H9 (cell line): ENCODE measurements around the gene HOXA1. TPM values are rescaled to one million over a fixed set of nuclear protein-coding genes. Genes with fewer than 3 reads are reported as not detected.
A peak's percentile ranks its signal among the peaks of the same experiment; 100 is the strongest.

Experiments
- DNase-seq: peaks from one replicate; pipeline ENCODE4 v3.0.0-alpha.2; 2017
- H2AFZ ChIP-seq: one replicate; pipeline ENCODE4 v1.6.1; 2013; ENCODE audit warnings: mild to moderate bottlenecking, low read length, control low read depth, moderate library complexity
- H2AK5ac ChIP-seq: 2 replicates; pipeline ENCODE4 v1.6.1; 2013; ENCODE audit warnings: low read length, control low read depth, mixed read lengths; ENCODE audit not compliant: insufficient read length
- H2BK120ac ChIP-seq: one replicate; pipeline ENCODE4 v1.6.1; 2013; ENCODE audit warnings: low read depth, mild to moderate bottlenecking, low read length, control low read depth, inconsistent platforms; ENCODE audit not compliant: poor library complexity, severe bottlenecking
- H2BK12ac ChIP-seq: 2 replicates; pipeline ENCODE4 v1.6.1; 2013; ENCODE audit warnings: low read length, control low read depth, mixed read lengths, low read depth; ENCODE audit not compliant: insufficient read length
- H2BK15ac ChIP-seq: 2 replicates; pipeline ENCODE4 v1.6.1; 2013; ENCODE audit warnings: low read depth, low read length, control low read depth
- H2BK20ac ChIP-seq: one replicate; pipeline ENCODE4 v1.6.1; 2013; ENCODE audit warnings: low read depth, mild to moderate bottlenecking, low read length, control low read depth, inconsistent platforms; ENCODE audit not compliant: poor library complexity, severe bottlenecking
- H2BK5ac ChIP-seq: 2 replicates; pipeline ENCODE4 v1.6.1; 2013; ENCODE audit warnings: low read length, control low read depth, mixed read lengths; ENCODE audit not compliant: insufficient read length
- H3K14ac ChIP-seq: 2 replicates; pipeline ENCODE4 v1.6.1; 2013; ENCODE audit warnings: low read length, control low read depth; ENCODE audit not compliant: insufficient read depth
- H3K18ac ChIP-seq: 2 replicates; pipeline ENCODE4 v1.6.1; 2013; ENCODE audit warnings: low read depth, mild to moderate bottlenecking, mixed read lengths, low read length, control low read depth; ENCODE audit not compliant: insufficient read length
- H3K23ac ChIP-seq: 2 replicates; pipeline ENCODE4 v1.6.1; 2013; ENCODE audit warnings: low read length, control low read depth, mixed read lengths, low read depth; ENCODE audit not compliant: insufficient read length
- H3K23me2 ChIP-seq: 2 replicates; pipeline ENCODE4 v1.6.1; 2013; ENCODE audit warnings: low read depth, mild to moderate bottlenecking, mixed read lengths, low read length, control low read depth; ENCODE audit not compliant: insufficient read length, poor library complexity, severe bottlenecking
- H3K27ac ChIP-seq: 2 replicates; pipeline ENCODE4 v1.5.1; 2013; ENCODE audit warnings: low read length, control low read depth, mixed read lengths, low read depth; ENCODE audit not compliant: insufficient read length
- H3K27me3 ChIP-seq: 2 replicates; pipeline ENCODE4 v1.6.1; 2013; ENCODE audit warnings: low read length, control low read depth, inconsistent platforms; ENCODE audit not compliant: insufficient read depth
- H3K4ac ChIP-seq: 2 replicates; pipeline ENCODE4 v1.6.1; 2013; ENCODE audit warnings: low read depth, mild to moderate bottlenecking, control low read depth, inconsistent platforms, low read length, moderate library complexity
- H3K4me1 ChIP-seq: 2 replicates; pipeline ENCODE4 v1.6.1; 2013; ENCODE audit warnings: low read length, control low read depth, inconsistent platforms; ENCODE audit not compliant: insufficient read depth
- H3K4me2 ChIP-seq: 2 replicates; pipeline ENCODE4 v1.6.1; 2013; ENCODE audit warnings: low read length, control low read depth, mixed read lengths; ENCODE audit not compliant: insufficient read length, insufficient read depth
- H3K56ac ChIP-seq: 2 replicates; pipeline ENCODE4 v1.6.1; 2013; ENCODE audit warnings: low read depth, mild to moderate bottlenecking, mixed read lengths, low read length, control low read depth; ENCODE audit not compliant: insufficient read length
- H3K79me1 ChIP-seq: 2 replicates; pipeline ENCODE4 v1.6.1; 2013; ENCODE audit warnings: low read depth, mild to moderate bottlenecking, moderate library complexity, low read length, control low read depth, inconsistent platforms; ENCODE audit not compliant: insufficient read depth, poor library complexity, severe bottlenecking
- H3K79me2 ChIP-seq: 2 replicates; pipeline ENCODE4 v1.6.1; 2013; ENCODE audit warnings: low read length, control low read depth, inconsistent platforms; ENCODE audit not compliant: insufficient read depth
- H3K9ac ChIP-seq: 2 replicates; pipeline ENCODE4 v1.6.1; 2013; ENCODE audit warnings: low read length, control low read depth, mixed read lengths; ENCODE audit not compliant: insufficient read length; ENCODE audit errors: extremely low read depth
- H3K9me3 ChIP-seq: one replicate; pipeline ENCODE4 v1.6.1; 2013; ENCODE audit warnings: low read depth, low read length, inconsistent platforms; ENCODE audit not compliant: control insufficient read depth
- H3T11ph ChIP-seq: one replicate; pipeline ENCODE4 v1.6.1; 2013; ENCODE audit warnings: mild to moderate bottlenecking, low read length, control low read depth, inconsistent platforms
- H4K20me1 ChIP-seq: one replicate; pipeline ENCODE4 v1.6.1; 2013; ENCODE audit not compliant: control insufficient read depth, insufficient read length, insufficient read depth
- H4K5ac ChIP-seq: 2 replicates; pipeline ENCODE4 v1.6.1; 2013; ENCODE audit warnings: low read depth, mild to moderate bottlenecking, mixed read lengths, low read length, control low read depth; ENCODE audit not compliant: insufficient read length
- H4K8ac ChIP-seq: replicated peaks from 2 replicates; pipeline ENCODE4 v1.6.1; 2013; ENCODE audit warnings: low read length, control low read depth, mixed read lengths, low read depth; ENCODE audit not compliant: insufficient read length
- H4K91ac ChIP-seq: 2 replicates; pipeline ENCODE4 v1.6.1; 2013; ENCODE audit warnings: low read depth, mild to moderate bottlenecking, moderate library complexity, mixed read lengths, low read length, control low read depth; ENCODE audit not compliant: insufficient read length
- H3K27ac Mint-ChIP-seq, 3 experiments: 2 replicates in 2 of 3; 3 replicates in 1 of 3; pipeline ENCODE4 v1.8.0; 2020 to 2021; ENCODE audit warnings: mixed read lengths in 3 of 3, mild to moderate bottlenecking in 1 of 3, moderate library complexity in 1 of 3
- H3K27me3 Mint-ChIP-seq: 2 replicates; pipeline ENCODE4 v1.8.0; 2021; ENCODE audit warnings: low read depth, mild to moderate bottlenecking, moderate library complexity, mixed read lengths
- H3K36me3 Mint-ChIP-seq, 3 experiments: 2 replicates in 2 of 3; 3 replicates in 1 of 3; pipeline ENCODE4 v1.8.0; 2020 to 2021; ENCODE audit warnings: low read depth in 3 of 3, mixed read lengths in 3 of 3; ENCODE audit not compliant: insufficient read depth in 1 of 3
- H3K4me1 Mint-ChIP-seq, 2 experiments: 2 replicates each; pipeline ENCODE4 v1.8.0; 2020; ENCODE audit warnings: mixed read lengths in 2 of 2
- H3K4me3 Mint-ChIP-seq, 2 experiments: 2 replicates in 1 of 2; 3 replicates in 1 of 2; pipeline ENCODE4 v1.8.0; 2020 to 2021; ENCODE audit warnings: mild to moderate bottlenecking in 2 of 2, mixed read lengths in 2 of 2, moderate library complexity in 1 of 2
- H3K9me3 Mint-ChIP-seq, 2 experiments: 2 replicates in 1 of 2; 3 replicates in 1 of 2; pipeline ENCODE4 v1.8.0; 2020; ENCODE audit warnings: mild to moderate bottlenecking in 2 of 2, mixed read lengths in 2 of 2, moderate library complexity in 1 of 2
- WGBS: extraction: QIAGEN DNeasy Blood & Tissue Kit; methylation state at CpG from one replicate; pipeline ENCODE4 v1.1.7; 2013; ENCODE audit warnings: missing lambda C conversion rate, low lambda C conversion rate, mixed read lengths; ENCODE audit not compliant: insufficient read length; ENCODE audit errors: extremely low coverage; 5-methylcytosine and 5-hydroxymethylcytosine counted together
- total RNA-seq: library from RNA; stranded (reverse); gene quantifications from 2 replicates; pipeline ENCODE4 v1.2.1, GENCODE V29; 2021
- TF ChIP-seq, protein P1 (sequence below): fragments of 200-600 bp; sonication (generic); conservative IDR thresholded peaks from 3 replicates; pipeline ENCODE4 v1.8.0; 2021; ENCODE audit warnings: antibody characterized with exemption, mild to moderate bottlenecking

Gene HOXA1
- total RNA-seq, 1 experiment from 2014 or later: not detected

DNA sequence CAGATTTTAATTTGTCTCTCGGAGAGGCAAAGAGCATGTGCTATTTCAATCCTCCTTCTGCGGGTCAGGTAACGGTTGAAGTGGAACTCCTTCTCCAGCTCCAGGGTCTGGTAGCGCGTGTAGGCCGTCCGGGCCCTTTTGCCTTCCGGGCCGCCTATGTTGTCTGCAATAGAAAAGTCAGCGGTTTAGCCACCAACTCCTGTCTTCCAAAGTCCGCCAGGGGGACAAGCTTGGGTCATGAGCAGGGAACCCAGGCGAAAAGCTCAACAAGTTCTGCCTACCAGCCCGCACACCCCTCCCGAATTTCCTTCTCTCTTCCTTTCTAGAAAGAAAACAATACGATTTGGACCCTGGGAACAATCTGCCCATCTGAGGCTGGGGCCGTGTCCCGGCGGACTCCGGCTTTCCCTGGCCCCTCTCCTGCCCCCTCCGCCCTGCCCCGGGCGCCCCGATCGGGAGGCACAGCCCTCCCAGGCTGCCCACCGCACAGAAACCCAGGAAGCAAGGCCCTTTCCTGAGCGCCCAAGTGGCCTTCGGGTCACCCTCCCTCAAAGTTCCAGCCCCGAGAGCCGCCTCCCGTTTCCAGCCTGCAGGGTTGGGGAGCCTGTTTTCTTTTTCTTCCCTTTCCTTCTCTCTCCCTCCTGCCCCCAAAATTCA, 46.3 kb upstream of the HOXA1 start:
- Histone ChIP-seq H3K4ac (no peak overlapping the region), H3K9me3 (no peaks in the 10 kb centered on the region), H3K79me2 (no peaks in the 10 kb centered on the region), H4K8ac (no peak overlapping the region), H3K23ac (no peak overlapping the region), H3K27me3 (peaks cover 98% of the 10 kb centered on the region), H2BK5ac (no peak overlapping the region), H2BK15ac (no peak overlapping the region), H4K20me1 (no peaks in the 10 kb centered on the region), H3K18ac (no peak overlapping the region), H3K4me2 (peak overlapping the region; percentile 65), H3T11ph (no peak overlapping the region), H3K79me1 (no peaks in the 10 kb centered on the region), H2AK5ac (no peak overlapping the region), H2BK12ac (no peak overlapping the region), H3K56ac (no peak overlapping the region), H3K23me2 (peaks cover 10% of the 10 kb centered on the region), H3K27ac (no peak overlapping the region), H2BK20ac (no peak overlapping the region), H4K91ac (no peak overlapping the region), H3K4me1 (no peaks in the 10 kb centered on the region), H3K9ac (no peak overlapping the region), H4K5ac (no peak overlapping the region), H2BK120ac (no peak overlapping the region), H3K14ac (no peak overlapping the region), H2AFZ (no peak overlapping the region)
- DNase-seq: peak; percentile 67
- Mint-ChIP-seq H3K36me3 (no peaks in the 10 kb centered on the region; a peak in 2 of 7 replicates), H3K27ac (no peak overlapping the region), H3K4me1 (peaks cover 7 to 16% of the 10 kb centered on the region in 2 experiments), H3K4me3 (peak overlapping the region; percentile 58 to 77), H3K9me3 (peaks cover 11 to 26% of the 10 kb centered on the region in 2 experiments), H3K27me3 (peaks cover 100% of the 10 kb centered on the region)
- WGBS: no CpG with 5 or more reads among the region's 30 CpGs
- TF ChIP-seq, protein P1, sequence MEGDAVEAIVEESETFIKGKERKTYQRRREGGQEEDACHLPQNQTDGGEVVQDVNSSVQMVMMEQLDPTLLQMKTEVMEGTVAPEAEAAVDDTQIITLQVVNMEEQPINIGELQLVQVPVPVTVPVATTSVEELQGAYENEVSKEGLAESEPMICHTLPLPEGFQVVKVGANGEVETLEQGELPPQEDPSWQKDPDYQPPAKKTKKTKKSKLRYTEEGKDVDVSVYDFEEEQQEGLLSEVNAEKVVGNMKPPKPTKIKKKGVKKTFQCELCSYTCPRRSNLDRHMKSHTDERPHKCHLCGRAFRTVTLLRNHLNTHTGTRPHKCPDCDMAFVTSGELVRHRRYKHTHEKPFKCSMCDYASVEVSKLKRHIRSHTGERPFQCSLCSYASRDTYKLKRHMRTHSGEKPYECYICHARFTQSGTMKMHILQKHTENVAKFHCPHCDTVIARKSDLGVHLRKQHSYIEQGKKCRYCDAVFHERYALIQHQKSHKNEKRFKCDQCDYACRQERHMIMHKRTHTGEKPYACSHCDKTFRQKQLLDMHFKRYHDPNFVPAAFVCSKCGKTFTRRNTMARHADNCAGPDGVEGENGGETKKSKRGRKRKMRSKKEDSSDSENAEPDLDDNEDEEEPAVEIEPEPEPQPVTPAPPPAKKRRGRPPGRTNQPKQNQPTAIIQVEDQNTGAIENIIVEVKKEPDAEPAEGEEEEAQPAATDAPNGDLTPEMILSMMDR: peak; percentile 40; the same call in 2 of the 3 replicates
